Gastrocnemius medialis (tissue), 4 donors: Measurements from ENCODE around the gene TYMP.
"Not testable (repeated sequence)": the region's sequence is repeated elsewhere in the genome, so short reads cannot be mapped to it uniquely, and the experiment has no call there.

ENCODE experiments used
- CTCF ChIP-seq, 5 experiments: fragments of 450-650 bp in 3 of 5; fragments of 200-600 bp in 2 of 5; sonication (generic) in 2 of 5; IDR thresholded peaks in 4 of 5; conservative IDR thresholded peaks in 1 of 5; 1 replicate in 4 of 5; 2 replicates in 1 of 5; pipeline ENCODE4 v1.5.1; 2016 to 2019; ENCODE audit warnings: antibody characterized with exemption in 5 of 5, mild to moderate bottlenecking in 3 of 5, moderate library complexity in 3 of 5
- POLR2A ChIP-seq, 2 donors: fragments of 450-650 bp; IDR thresholded peaks; one replicate each; pipeline ENCODE4 v1.6.1; 2017; ENCODE audit warnings: antibody characterized with exemption in 2 of 2, mild to moderate bottlenecking in 2 of 2, moderate library complexity in 2 of 2

- not testable (repeated sequence) for TF ChIP-seq POLR2A (IDR thresholded peaks at IDR 0.05); CTCF (IDR thresholded peaks at IDR 0.05 in 4 of 5, conservative IDR thresholded peaks at IDR 0.05 in 1 of 5)
Observed at GRCh38 chr22:50541667-50542026, 11.8 kb upstream of the TYMP start.
